ENCODE measurements around the gene MALT1.
"Not testable (repeated sequence)": the region's sequence is repeated elsewhere in the genome, so short reads cannot be mapped to it uniquely, and the experiment has no call there.

MALT1 gene

DNA sequence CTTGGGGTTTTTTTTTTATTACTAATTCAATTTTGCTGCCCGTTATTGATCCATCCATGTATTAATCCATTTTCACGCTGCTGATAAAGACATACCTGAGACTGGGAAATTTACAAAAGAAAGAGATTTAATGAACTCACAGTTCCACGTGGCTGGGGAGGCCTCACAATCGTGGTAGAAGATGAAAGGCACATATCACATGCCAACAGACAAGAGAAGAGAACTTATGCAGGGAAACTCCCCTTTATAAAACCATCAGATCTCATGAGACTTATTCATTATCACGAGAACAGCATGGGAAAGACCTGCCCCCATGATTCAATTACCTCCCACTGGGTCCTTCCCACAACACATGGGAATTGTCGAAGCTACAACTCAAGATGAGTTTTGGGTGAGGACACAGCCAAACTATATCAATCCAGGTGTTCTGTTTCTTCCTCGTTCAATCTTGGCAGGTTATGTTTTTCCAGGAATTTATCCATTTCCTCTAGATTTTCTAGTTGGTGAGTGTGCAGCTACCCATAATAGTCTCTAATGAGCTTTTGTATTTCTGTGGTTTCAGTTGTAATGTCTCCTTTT lies 18.0 kb upstream of the MALT1 start:
- not testable (repeated sequence) for H3K27me3 ChIP-seq (ENCODE audit: control insufficient read depth in 5 of 5, insufficient read depth in 4 of 5, low read length in 5 of 5); H3K4me3 ChIP-seq (ENCODE audit: low read depth in 1 of 5, low read length in 5 of 5); H3K27ac ChIP-seq (ENCODE audit: low read depth, low read length); H3K9ac ChIP-seq (ENCODE audit: low read length in 5 of 5); H3K36me3 ChIP-seq (ENCODE audit: control insufficient read depth in 5 of 5, insufficient read depth in 5 of 5, low read length in 5 of 5); H3K9me3 ChIP-seq (ENCODE audit: control insufficient read depth in 5 of 5, low read length in 5 of 5)
- peaks cover 0 to 18% (median 5%) of the 10 kb centered on the region in 5 donors for H3K4me1 ChIP-seq (ENCODE audit: control insufficient read depth in 5 of 5, insufficient read depth in 5 of 5, low read length in 5 of 5)

DNA sequence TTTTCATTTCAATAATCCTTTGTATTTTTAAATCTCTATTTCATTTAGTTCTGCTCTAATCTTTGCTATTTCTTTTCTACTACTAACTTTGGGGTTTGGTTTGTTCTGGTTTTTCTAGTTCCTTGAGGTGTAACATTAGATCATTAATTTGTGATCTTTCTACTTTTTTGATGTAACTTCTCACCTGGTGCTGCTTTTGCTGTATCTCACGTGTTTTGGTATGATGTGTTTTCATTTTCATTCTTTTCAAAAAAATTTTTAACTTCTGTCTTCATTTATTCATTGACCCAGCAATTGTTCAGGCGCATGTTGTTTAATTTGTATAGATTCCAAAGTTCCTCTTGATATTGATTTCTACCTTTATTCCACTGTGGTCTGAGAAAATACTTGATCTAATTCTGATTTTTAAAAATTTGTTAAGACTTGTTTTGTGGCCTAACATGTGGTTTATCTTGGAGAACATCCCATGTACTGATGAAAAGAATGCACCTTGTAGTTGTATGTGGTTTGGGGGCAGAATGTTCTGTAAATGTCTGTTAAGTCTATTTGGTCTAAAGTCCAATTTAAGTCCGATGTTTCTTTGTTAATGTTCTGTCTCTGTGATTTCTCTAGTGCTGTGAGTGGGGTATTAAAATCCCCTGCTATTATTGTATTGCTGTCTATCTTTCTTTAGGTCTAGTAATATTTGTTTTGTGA lies 17.3 kb upstream of the MALT1 start:
- peaks cover 0 to 18% (median 5%) of the 10 kb centered on the region in 5 donors for H3K4me1 ChIP-seq (ENCODE audit: control insufficient read depth in 5 of 5, insufficient read depth in 5 of 5, low read length in 5 of 5)
- no peaks in the 10 kb centered on the region for H3K9me3 ChIP-seq (ENCODE audit: control insufficient read depth in 5 of 5, low read length in 5 of 5)
- no peak overlapping the region for H3K4me3 ChIP-seq (ENCODE audit: low read depth in 1 of 5, low read length in 5 of 5)
- H3K27me3 ChIP-seq (ENCODE audit: control insufficient read depth in 5 of 5, insufficient read depth in 4 of 5, low read length in 5 of 5): no peaks in the 10 kb centered on the region
- no peak overlapping the region for H3K9ac ChIP-seq (ENCODE audit: low read length in 5 of 5)
- H3K36me3 ChIP-seq (ENCODE audit: control insufficient read depth in 5 of 5, insufficient read depth in 5 of 5, low read length in 5 of 5): no peaks in the 10 kb centered on the region
- no peak overlapping the region for H3K27ac ChIP-seq (ENCODE audit: low read depth, low read length)

DNA sequence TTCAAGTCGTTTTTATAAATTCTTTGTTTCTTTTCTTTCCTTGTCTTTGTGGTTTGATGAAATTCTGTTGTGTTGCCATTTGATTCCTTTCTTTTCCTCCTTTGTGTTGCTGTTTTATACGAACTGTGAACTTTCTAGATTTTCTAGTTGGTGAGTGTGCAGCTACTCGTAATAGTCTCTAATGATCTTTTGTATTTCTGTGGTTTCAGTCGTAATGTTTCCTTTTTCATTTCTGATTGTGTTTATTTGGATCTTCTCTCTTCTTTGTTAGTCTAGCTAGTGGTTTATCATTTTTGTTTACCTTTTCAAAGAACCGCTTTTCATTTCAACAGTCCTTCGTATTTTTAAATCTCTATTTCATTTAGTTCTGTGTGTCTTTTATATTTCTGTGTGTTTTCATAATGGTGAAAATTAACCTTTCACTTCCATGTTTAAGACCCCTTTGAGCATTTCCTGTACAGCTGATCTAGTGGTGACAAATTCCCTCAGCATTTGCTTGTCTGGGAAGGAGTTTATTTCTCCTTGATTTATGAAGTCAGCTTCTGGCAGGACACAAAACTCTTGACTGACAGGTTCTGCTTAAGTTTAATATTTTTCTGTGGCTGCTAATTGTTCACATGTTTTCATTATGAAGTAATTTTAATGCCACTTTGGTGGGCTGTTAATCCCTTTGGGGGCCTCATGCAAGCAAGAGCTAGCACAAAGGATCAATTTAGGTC lies 16.2 kb upstream of the MALT1 start:
- Histone ChIP-seq H3K27me3 (ENCODE audit: control insufficient read depth in 5 of 5, insufficient read depth in 4 of 5, low read length in 5 of 5) (no peaks in the 10 kb centered on the region), H3K9ac (ENCODE audit: low read length in 5 of 5) (no peak overlapping the region), H3K4me1 (ENCODE audit: control insufficient read depth in 5 of 5, insufficient read depth in 5 of 5, low read length in 5 of 5) (peaks cover 0 to 18% (median 5%) of the 10 kb centered on the region in 5 donors), H3K9me3 (ENCODE audit: control insufficient read depth in 5 of 5, low read length in 5 of 5) (no peaks in the 10 kb centered on the region), H3K36me3 (ENCODE audit: control insufficient read depth in 5 of 5, insufficient read depth in 5 of 5, low read length in 5 of 5) (no peaks in the 10 kb centered on the region), H3K27ac (ENCODE audit: low read depth, low read length) (no peak overlapping the region), H3K4me3 (ENCODE audit: low read depth in 1 of 5, low read length in 5 of 5) (no peak overlapping the region)

DNA sequence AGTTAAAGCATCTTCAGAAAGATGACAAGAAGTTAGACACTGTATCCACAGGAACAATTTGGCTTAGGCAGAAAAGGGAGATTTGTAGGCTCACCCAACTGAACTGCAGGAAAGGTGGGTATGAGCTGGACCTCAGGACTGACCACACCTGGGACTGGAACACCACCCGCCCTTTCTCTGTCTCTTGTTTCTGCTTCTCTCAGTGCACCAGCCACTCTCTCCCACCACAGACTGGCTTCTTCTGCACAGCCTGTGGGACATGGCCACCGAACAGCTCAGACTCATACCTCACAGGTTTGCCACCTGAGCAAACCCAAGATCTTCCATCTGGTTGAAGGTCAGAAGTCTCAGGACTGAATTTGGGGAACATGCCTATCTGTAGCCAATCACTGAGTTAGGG lies 14.2 kb upstream of the MALT1 start:
- no peaks in the 10 kb centered on the region for H3K27me3 ChIP-seq (ENCODE audit: control insufficient read depth in 5 of 5, insufficient read depth in 4 of 5, low read length in 5 of 5)
- no peak overlapping the region for H3K9ac ChIP-seq (ENCODE audit: low read length in 5 of 5)
- H3K4me3 ChIP-seq (ENCODE audit: low read depth in 1 of 5, low read length in 5 of 5): no peak overlapping the region
- H3K9me3 ChIP-seq (ENCODE audit: control insufficient read depth in 5 of 5, low read length in 5 of 5): no peaks in the 10 kb centered on the region
- H3K36me3 ChIP-seq (ENCODE audit: control insufficient read depth in 5 of 5, insufficient read depth in 5 of 5, low read length in 5 of 5): no peaks in the 10 kb centered on the region
- H3K27ac ChIP-seq (ENCODE audit: low read depth, low read length): no peak overlapping the region
- peaks cover 0 to 11% (median 5%) of the 10 kb centered on the region in 5 donors for H3K4me1 ChIP-seq (ENCODE audit: control insufficient read depth in 5 of 5, insufficient read depth in 5 of 5, low read length in 5 of 5)

DNA sequence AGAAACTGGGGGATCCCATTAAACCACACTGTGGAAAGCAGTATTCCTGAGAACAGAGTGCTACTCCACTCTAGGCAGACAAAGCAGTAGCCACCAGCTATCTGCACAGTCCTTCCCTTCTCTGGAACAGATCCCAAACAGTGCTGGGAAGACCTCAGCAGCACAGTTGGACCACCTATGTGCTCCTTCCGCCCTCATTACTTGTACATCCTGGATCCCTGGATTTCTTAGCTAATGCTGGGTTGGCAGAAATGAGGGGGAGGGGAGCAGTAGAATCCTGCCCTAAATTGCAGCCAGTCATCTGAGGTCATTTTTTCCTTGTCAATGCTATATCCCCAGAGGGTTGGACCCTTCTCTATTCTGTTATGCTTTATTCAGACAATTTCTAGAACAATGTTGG lies 13.8 kb upstream of the MALT1 start:
- H3K9ac ChIP-seq (ENCODE audit: low read length in 5 of 5): no peak overlapping the region
- no peak overlapping the region for H3K4me3 ChIP-seq (ENCODE audit: low read depth in 1 of 5, low read length in 5 of 5)
- no peaks in the 10 kb centered on the region for H3K9me3 ChIP-seq (ENCODE audit: control insufficient read depth in 5 of 5, low read length in 5 of 5)
- H3K27ac ChIP-seq (ENCODE audit: low read depth, low read length): no peak overlapping the region
- H3K27me3 ChIP-seq (ENCODE audit: control insufficient read depth in 5 of 5, insufficient read depth in 4 of 5, low read length in 5 of 5): no peaks in the 10 kb centered on the region
- peaks cover 0 to 11% (median 5%) of the 10 kb centered on the region in 5 donors for H3K4me1 ChIP-seq (ENCODE audit: control insufficient read depth in 5 of 5, insufficient read depth in 5 of 5, low read length in 5 of 5)
- no peaks in the 10 kb centered on the region for H3K36me3 ChIP-seq (ENCODE audit: control insufficient read depth in 5 of 5, insufficient read depth in 5 of 5, low read length in 5 of 5)

DNA sequence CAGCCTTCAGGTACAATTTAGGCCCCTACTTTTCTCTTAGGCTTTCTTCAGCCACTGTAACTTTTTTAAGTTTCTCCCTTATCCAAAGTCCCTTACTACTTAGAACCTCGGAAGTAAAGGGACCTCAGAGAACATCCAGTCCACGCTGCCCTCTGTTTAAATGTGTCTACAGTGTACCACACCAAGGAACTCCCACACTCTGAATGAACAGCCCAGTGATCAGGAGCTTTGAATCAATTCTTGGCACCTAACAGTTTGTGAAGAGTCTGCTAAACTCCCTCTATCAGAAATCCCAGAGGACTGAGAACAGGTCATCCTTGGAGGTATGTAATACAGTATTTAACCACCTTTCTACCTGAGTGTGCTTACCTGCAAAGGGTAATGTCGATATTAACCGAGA lies 11.6 kb upstream of the MALT1 start:
- H3K27ac ChIP-seq (ENCODE audit: low read depth, low read length): no peak overlapping the region
- H3K9me3 ChIP-seq (ENCODE audit: control insufficient read depth in 5 of 5, low read length in 5 of 5): no peaks in the 10 kb centered on the region
- no peak overlapping the region for H3K9ac ChIP-seq (ENCODE audit: low read length in 5 of 5)
- H3K27me3 ChIP-seq (ENCODE audit: control insufficient read depth in 5 of 5, insufficient read depth in 4 of 5, low read length in 5 of 5): no peaks in the 10 kb centered on the region
- H3K36me3 ChIP-seq (ENCODE audit: control insufficient read depth in 5 of 5, insufficient read depth in 5 of 5, low read length in 5 of 5): no peaks in the 10 kb centered on the region
- H3K4me3 ChIP-seq (ENCODE audit: low read depth in 1 of 5, low read length in 5 of 5): no peak overlapping the region
- H3K4me1 ChIP-seq (ENCODE audit: control insufficient read depth in 5 of 5, insufficient read depth in 5 of 5, low read length in 5 of 5): peaks cover 0 to 11% (median 5%) of the 10 kb centered on the region in 5 donors

GRCh38 chr18:58660915-58661314 lies 10.3 kb upstream of the MALT1 start:
- peaks cover 0 to 11% (median 5%) of the 10 kb centered on the region in 5 donors for H3K4me1 ChIP-seq (ENCODE audit: control insufficient read depth in 5 of 5, insufficient read depth in 5 of 5, low read length in 5 of 5)

GRCh38 chr18:58661423-58661822 lies 9.8 kb upstream of the MALT1 start:
- Histone ChIP-seq H3K27ac (ENCODE audit: low read depth, low read length) (no peak overlapping the region), H3K4me3 (ENCODE audit: low read depth in 1 of 5, low read length in 5 of 5) (no peak overlapping the region), H3K36me3 (ENCODE audit: control insufficient read depth in 5 of 5, insufficient read depth in 5 of 5, low read length in 5 of 5) (no peaks in the 10 kb centered on the region), H3K9ac (ENCODE audit: low read length in 5 of 5) (no peak overlapping the region), H3K27me3 (ENCODE audit: control insufficient read depth in 5 of 5, insufficient read depth in 4 of 5, low read length in 5 of 5) (no peaks in the 10 kb centered on the region), H3K9me3 (ENCODE audit: control insufficient read depth in 5 of 5, low read length in 5 of 5) (no peaks in the 10 kb centered on the region), H3K4me1 (ENCODE audit: control insufficient read depth in 5 of 5, insufficient read depth in 5 of 5, low read length in 5 of 5) (peaks cover 0 to 11% (median 5%) of the 10 kb centered on the region in 5 donors)

More at GRCh38 chr18:58660915-58661314, 10.3 kb upstream of the MALT1 start:
- Histone ChIP-seq H3K36me3 (ENCODE audit: control insufficient read depth in 5 of 5, insufficient read depth in 5 of 5, low read length in 5 of 5) (no peaks in the 10 kb centered on the region), H3K27ac (ENCODE audit: low read depth, low read length) (no peak overlapping the region), H3K9ac (ENCODE audit: low read length in 5 of 5) (no peak overlapping the region), H3K27me3 (ENCODE audit: control insufficient read depth in 5 of 5, insufficient read depth in 4 of 5, low read length in 5 of 5) (no peaks in the 10 kb centered on the region), H3K9me3 (ENCODE audit: control insufficient read depth in 5 of 5, low read length in 5 of 5) (no peaks in the 10 kb centered on the region), H3K4me3 (ENCODE audit: low read depth in 1 of 5, low read length in 5 of 5) (no peak overlapping the region)

GRCh38 chr18:58662118-58662517 lies 9.1 kb upstream of the MALT1 start:
- Histone ChIP-seq H3K36me3 (ENCODE audit: control insufficient read depth in 5 of 5, insufficient read depth in 5 of 5, low read length in 5 of 5) (no peaks in the 10 kb centered on the region), H3K27me3 (ENCODE audit: control insufficient read depth in 5 of 5, insufficient read depth in 4 of 5, low read length in 5 of 5) (no peaks in the 10 kb centered on the region), H3K9ac (ENCODE audit: low read length in 5 of 5) (no peak overlapping the region), H3K9me3 (ENCODE audit: control insufficient read depth in 5 of 5, low read length in 5 of 5) (no peaks in the 10 kb centered on the region), H3K4me1 (ENCODE audit: control insufficient read depth in 5 of 5, insufficient read depth in 5 of 5, low read length in 5 of 5) (peaks cover 0 to 10% (median 5%) of the 10 kb centered on the region in 5 donors), H3K27ac (ENCODE audit: low read depth, low read length) (no peak overlapping the region), H3K4me3 (ENCODE audit: low read depth in 1 of 5, low read length in 5 of 5) (no peak overlapping the region)

- Histone ChIP-seq H3K9me3 (ENCODE audit: control insufficient read depth in 5 of 5, low read length in 5 of 5) (no peaks in the 10 kb centered on the region), H3K9ac (ENCODE audit: low read length in 5 of 5) (no peak overlapping the region), H3K4me1 (ENCODE audit: control insufficient read depth in 5 of 5, insufficient read depth in 5 of 5, low read length in 5 of 5) (peaks cover 3 to 8% (median 6%) of the 10 kb centered on the region in 5 donors), H3K4me3 (ENCODE audit: low read depth in 1 of 5, low read length in 5 of 5) (no peak overlapping the region), H3K27ac (ENCODE audit: low read depth, low read length) (no peak overlapping the region), H3K27me3 (ENCODE audit: control insufficient read depth in 5 of 5, insufficient read depth in 4 of 5, low read length in 5 of 5) (no peaks in the 10 kb centered on the region), H3K36me3 (ENCODE audit: control insufficient read depth in 5 of 5, insufficient read depth in 5 of 5, low read length in 5 of 5) (no peaks in the 10 kb centered on the region)
Measured at GRCh38 chr18:58666176-58666575, 5.1 kb upstream of the MALT1 start.

Measured in subcutaneous abdominal adipose tissue (tissue), 5 donors.